Endothelial cell of umbilical vein (primary cell): ENCODE measurements around the gene DOCK4. TPM values are rescaled to one million over a fixed set of nuclear protein-coding genes. Genes with fewer than 3 reads are reported as not detected.

ENCODE experiments used
- BruUV-seq: library from RNA; stranded (reverse); fragments of 400-500 nt; replicated peaks from 2 replicates; lab custom pipeline; 2021; lab: Mats Ljungman, UMichigan
- CTCF ChIA-PET: fragments of 300-600, 350-600 bp; sonication (Branson Sonifier 250); formaldehyde crosslinking; loops from one replicate; lab custom pipeline; 2021; ENCODE audit warnings: antibody characterized with exemption, inconsistent platforms; lab: Charles Lee
- POLR2A ChIA-PET: fragments of 300-600, 350-600 bp; sonication (Branson Sonifier 250); formaldehyde crosslinking; loops from one replicate; lab custom pipeline; 2021; ENCODE audit warnings: antibody characterized with exemption, inconsistent platforms; lab: Charles Lee
- DNase-seq: peaks from one replicate; pipeline ENCODE4 v3.0.0-alpha.2; 2011; ENCODE audit warnings: low read depth, low spot score
- FAIRE-seq: peaks from 2 replicates; lab custom pipeline; 2011; peaks lifted over from hg19 to GRCh38; lab: Jason Lieb, UNC
- H2AFZ ChIP-seq: 2 replicates; pipeline ENCODE4 v1.6.0; 2012; ENCODE audit warnings: low read depth, low read length, control low read depth, inconsistent platforms
- H3K27ac ChIP-seq: 2 replicates; pipeline ENCODE4 v1.5.1; 2011; ENCODE audit warnings: low read depth, mild to moderate bottlenecking, control low read depth, low read length, moderate library complexity; ENCODE audit not compliant: insufficient read depth
- H3K27me3 ChIP-seq, 2 experiments: 2 replicates each; pipeline versions ENCODE4 v1.6.0 to v1.6.1; 2011; ENCODE audit warnings: low read length in 2 of 2, mixed read lengths in 1 of 2; ENCODE audit not compliant: control insufficient read depth in 2 of 2, insufficient read depth in 2 of 2
- H3K36me3 ChIP-seq, 2 experiments: 2 replicates in 1 of 2; 3 replicates in 1 of 2; pipeline ENCODE4 v1.5.1; 2011; ENCODE audit warnings: low read length in 2 of 2, mild to moderate bottlenecking in 1 of 2, moderate library complexity in 1 of 2; ENCODE audit not compliant: control insufficient read depth in 2 of 2, insufficient read depth in 2 of 2; ENCODE audit errors: extremely low read depth in 1 of 2
- H3K4me1 ChIP-seq: 3 replicates; pipeline ENCODE4 v1.5.1; 2011; ENCODE audit warnings: mild to moderate bottlenecking, low read length; ENCODE audit not compliant: control insufficient read depth, insufficient read depth; ENCODE audit errors: extremely low read depth
- H3K4me2 ChIP-seq: 2 replicates; pipeline ENCODE4 v1.6.1; 2011; ENCODE audit warnings: low read length, control low read depth, mixed read lengths; ENCODE audit not compliant: insufficient read depth
- H3K4me3 ChIP-seq, 3 experiments: fragments of 200-600 bp in 1 of 3; sonication (generic), shearing (Covaris generic) in 1 of 3; replicated peaks in 1 of 3; 2 replicates each; pipeline ENCODE4 v1.5.1; 2011 to 2016; ENCODE audit warnings: control low read depth in 3 of 3, low read length in 3 of 3, mild to moderate bottlenecking in 2 of 3, inconsistent platforms in 1 of 3, low read depth in 1 of 3, moderate library complexity in 1 of 3; ENCODE audit not compliant: insufficient read depth in 1 of 3
- H3K79me2 ChIP-seq: 2 replicates; pipeline ENCODE4 v1.6.0; 2012; ENCODE audit warnings: low read length, inconsistent platforms; ENCODE audit not compliant: control insufficient read depth, insufficient read depth
- H3K9ac ChIP-seq: replicated peaks from 2 replicates; pipeline ENCODE3; 2011; ENCODE audit warnings: low read length, control low read depth; ENCODE audit not compliant: insufficient read depth; ENCODE audit errors: extremely low read depth
- H3K9me1 ChIP-seq: replicated peaks from 3 replicates; pipeline ENCODE4 v1.6.0; 2011; ENCODE audit warnings: mild to moderate bottlenecking, low read length; ENCODE audit not compliant: control insufficient read depth, insufficient read depth; ENCODE audit errors: extremely low read depth
- H3K9me3 ChIP-seq: replicated peaks from 2 replicates; pipeline ENCODE4 v1.5.1; 2012; ENCODE audit warnings: low read length, inconsistent platforms; ENCODE audit not compliant: control insufficient read depth, insufficient read depth
- H4K20me1 ChIP-seq: replicated peaks from 2 replicates; pipeline ENCODE3; 2011; ENCODE audit warnings: mild to moderate bottlenecking, low read length; ENCODE audit not compliant: control insufficient read depth, insufficient read depth; ENCODE audit errors: extremely low read depth
- EZH2 ChIP-seq: IDR thresholded peaks from 2 replicates; pipeline ENCODE4 v1.6.1; 2012; ENCODE audit warnings: borderline replicate concordance, low read depth, mild to moderate bottlenecking, moderate library complexity, low read length, inconsistent platforms; ENCODE audit not compliant: severe bottlenecking
- FOS ChIP-seq: IDR thresholded peaks from 2 replicates; pipeline ENCODE4 v1.6.1; 2011; ENCODE audit warnings: mild to moderate bottlenecking, low read length, moderate library complexity, borderline replicate concordance; ENCODE audit not compliant: insufficient read depth
- GATA2 ChIP-seq: IDR thresholded peaks from 2 replicates; pipeline ENCODE4 v1.7.0; 2011; ENCODE audit warnings: low read depth, mild to moderate bottlenecking, moderate library complexity, mixed read lengths, low read length; ENCODE audit not compliant: insufficient read length, insufficient read depth
- POLR2A ChIP-seq: IDR thresholded peaks from 2 replicates; pipeline ENCODE4 v1.6.1; 2012; ENCODE audit warnings: low read depth, mild to moderate bottlenecking, control low read depth, low read length
- POLR2AphosphoS5 ChIP-seq: IDR thresholded peaks from 2 replicates; pipeline ENCODE4 v1.6.1; 2012; ENCODE audit warnings: low read depth, mild to moderate bottlenecking, control low read depth, low read length, moderate library complexity; ENCODE audit not compliant: insufficient read depth
- dilution Hi-C: fragments of 300-500 bp; cut with MboI; formaldehyde crosslinking; loops from one replicate; pipeline ENCODE4 v1.15.0; 2019; ENCODE audit warnings: low sequenced_read_pairs; ENCODE audit not compliant: extremely low pct_ligation_motif_present
- intact Hi-C: fragments of 100-400 bp; cut with micrococcal nuclease; formaldehyde crosslinking; loops from one replicate; pipeline ENCODE4 v1.10.0; 2022
- polyA plus RNA-seq, 4 experiments: library from polyadenylated mRNA; depleted of rRNA in 3 of 4; stranded (reverse) in 3 of 4; unstranded in 1 of 4; fragments of >200 nt; gene quantifications; 2 replicates each; pipeline versions ENCODE4 v1.2.1 to v1.2.3, GENCODE V29; 2011 to 2012; ENCODE audit warnings: missing spikeins in 1 of 4
- total RNA-seq: library from RNA; stranded (reverse); gene quantifications from 2 replicates; pipeline ENCODE4 v1.2.3, GENCODE V29; 2021
- TF ChIP-seq, protein P1 (sequence below), 2 donors: IDR thresholded peaks; 1 replicate in 1 of 2; 2 replicates in 1 of 2; pipeline ENCODE4 v1.5.1; 2011; ENCODE audit warnings: low read length in 2 of 2, mild to moderate bottlenecking in 2 of 2, moderate library complexity in 2 of 2, control low read depth in 1 of 2, inconsistent platforms in 1 of 2, low read depth in 1 of 2; ENCODE audit not compliant: insufficient read depth in 1 of 2; ENCODE audit errors: extremely low read depth in 1 of 2
- TF ChIP-seq, protein P2 (sequence below): IDR thresholded peaks from 2 replicates; pipeline ENCODE4 v1.6.1; 2011; ENCODE audit not compliant: insufficient read depth, insufficient read length

DOCK4 gene
- total and polyA plus RNA-seq, 2 donors (not counting 3 experiments of a cell fraction or from before 2014, with no cell fraction given), result 47.4 to 164 TPM

DNA sequence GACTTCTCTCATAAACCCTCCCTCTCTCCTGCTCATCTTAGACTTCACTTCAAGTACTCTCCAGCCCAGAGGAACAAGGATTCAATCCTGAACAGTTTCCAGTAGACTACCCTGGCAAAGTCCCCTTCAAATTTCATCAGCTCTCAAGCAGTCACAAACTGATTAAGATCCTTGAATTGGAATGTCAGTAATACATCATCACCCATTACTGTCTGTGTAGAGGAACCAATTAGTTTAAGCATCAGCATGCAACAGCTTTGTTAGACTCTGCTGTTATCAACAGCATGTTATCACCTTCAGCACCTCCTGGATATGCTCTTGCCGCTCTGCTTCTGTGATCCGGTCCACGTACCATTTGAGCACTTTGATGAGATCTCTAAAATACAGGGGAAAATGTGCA lies 336.9 kb downstream of the DOCK4 start:
- no peak for FAIRE-seq
- ChIA-PET POLR2A (no interaction called here), CTCF (interaction anchor here (4.3 kb wide), 1 partner anchor 14 kb away, joined by 27 read pairs; no protein-coding TSS in a partner anchor)
- H3K27me3 ChIP-seq, result no peaks in the 10 kb centered on the region
- H3K4me3 ChIP-seq, result no peak overlapping the region
- no peaks in the 10 kb centered on the region for H3K9me3 ChIP-seq
- no peaks in the 10 kb centered on the region for H4K20me1 ChIP-seq
- H3K27ac ChIP-seq, result no peak overlapping the region
- no peaks in the 10 kb centered on the region for H3K79me2 ChIP-seq
- intact Hi-C loops, result no loop called here
- no peak overlapping the region for H3K9ac ChIP-seq
- no peak for TF ChIP-seq EZH2
- TF ChIP-seq GATA2, result no peak
- TF ChIP-seq, protein P1, sequence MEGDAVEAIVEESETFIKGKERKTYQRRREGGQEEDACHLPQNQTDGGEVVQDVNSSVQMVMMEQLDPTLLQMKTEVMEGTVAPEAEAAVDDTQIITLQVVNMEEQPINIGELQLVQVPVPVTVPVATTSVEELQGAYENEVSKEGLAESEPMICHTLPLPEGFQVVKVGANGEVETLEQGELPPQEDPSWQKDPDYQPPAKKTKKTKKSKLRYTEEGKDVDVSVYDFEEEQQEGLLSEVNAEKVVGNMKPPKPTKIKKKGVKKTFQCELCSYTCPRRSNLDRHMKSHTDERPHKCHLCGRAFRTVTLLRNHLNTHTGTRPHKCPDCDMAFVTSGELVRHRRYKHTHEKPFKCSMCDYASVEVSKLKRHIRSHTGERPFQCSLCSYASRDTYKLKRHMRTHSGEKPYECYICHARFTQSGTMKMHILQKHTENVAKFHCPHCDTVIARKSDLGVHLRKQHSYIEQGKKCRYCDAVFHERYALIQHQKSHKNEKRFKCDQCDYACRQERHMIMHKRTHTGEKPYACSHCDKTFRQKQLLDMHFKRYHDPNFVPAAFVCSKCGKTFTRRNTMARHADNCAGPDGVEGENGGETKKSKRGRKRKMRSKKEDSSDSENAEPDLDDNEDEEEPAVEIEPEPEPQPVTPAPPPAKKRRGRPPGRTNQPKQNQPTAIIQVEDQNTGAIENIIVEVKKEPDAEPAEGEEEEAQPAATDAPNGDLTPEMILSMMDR (IDR thresholded peaks at IDR 0.05; ENCODE audit: extremely low read depth in 1 of 2, insufficient read depth in 1 of 2, low read depth in 1 of 2, low read length in 2 of 2), result no peak
- no peak for TF ChIP-seq POLR2AphosphoS5
- no peak for TF ChIP-seq POLR2A
- TF ChIP-seq, protein P2, sequence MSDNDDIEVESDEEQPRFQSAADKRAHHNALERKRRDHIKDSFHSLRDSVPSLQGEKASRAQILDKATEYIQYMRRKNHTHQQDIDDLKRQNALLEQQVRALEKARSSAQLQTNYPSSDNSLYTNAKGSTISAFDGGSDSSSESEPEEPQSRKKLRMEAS, result no peak
- no peak for TF ChIP-seq FOS
- DNase-seq, result no peak
- peaks cover 16% of the 10 kb centered on the region for H3K4me1 ChIP-seq
- no peak overlapping the region for H3K4me2 ChIP-seq
- H3K9me1 ChIP-seq, result no peaks in the 10 kb centered on the region
- BruUV-seq, result no TSS peak
- H3K36me3 ChIP-seq, result peaks cover 33 to 36% of the 10 kb centered on the region in 2 experiments
- H2AFZ ChIP-seq, result no peak overlapping the region
- dilution Hi-C loops, result no loop called here
